Mesenchymal stem cell (in vitro differentiated cells and primary cell): ENCODE measurements around the gene DEFB132.

Experiments used
- DNase-seq: peaks from one replicate; pipeline ENCODE4 v3.0.0-alpha.2; 2013
- H2AFZ ChIP-seq: one replicate; pipeline ENCODE4 v1.6.1; 2013; ENCODE audit warnings: low read depth, mild to moderate bottlenecking, control low read depth, inconsistent platforms, low read length, moderate library complexity
- H2AK5ac ChIP-seq: 2 replicates; pipeline ENCODE4 v1.6.1; 2013; ENCODE audit warnings: low read length, moderate library complexity, mild to moderate bottlenecking, inconsistent platforms; ENCODE audit not compliant: severe bottlenecking
- H2BK120ac ChIP-seq: one replicate; pipeline ENCODE4 v1.6.1; 2013; ENCODE audit warnings: low read depth, mild to moderate bottlenecking, inconsistent platforms, low read length, moderate library complexity
- H2BK12ac ChIP-seq, 2 experiments: one replicate each; pipeline ENCODE4 v1.6.1; 2013; ENCODE audit warnings: inconsistent platforms in 2 of 2, low read length in 2 of 2, mild to moderate bottlenecking in 2 of 2, moderate library complexity in 2 of 2, control low read depth in 1 of 2
- H2BK15ac ChIP-seq: one replicate; pipeline ENCODE4 v1.6.1; 2013; ENCODE audit warnings: mild to moderate bottlenecking, low read depth, inconsistent platforms; ENCODE audit not compliant: poor library complexity, severe bottlenecking
- H2BK5ac ChIP-seq: 2 replicates; pipeline ENCODE4 v1.6.1; 2013; ENCODE audit warnings: low read depth, mild to moderate bottlenecking, low read length, control low read depth, inconsistent platforms; ENCODE audit not compliant: poor library complexity, severe bottlenecking
- H3K14ac ChIP-seq, 2 experiments: one replicate each; pipeline ENCODE4 v1.6.1; 2013; ENCODE audit warnings: inconsistent platforms in 2 of 2, low read length in 2 of 2, control low read depth in 1 of 2, mild to moderate bottlenecking in 1 of 2, moderate library complexity in 1 of 2
- H3K18ac ChIP-seq, 2 experiments: one replicate each; pipeline ENCODE4 v1.6.1; 2013; ENCODE audit warnings: inconsistent platforms in 2 of 2, low read length in 2 of 2, control low read depth in 1 of 2, low read depth in 1 of 2, mild to moderate bottlenecking in 1 of 2
- H3K23ac ChIP-seq, 2 experiments: one replicate each; pipeline ENCODE4 v1.6.1; 2013; ENCODE audit warnings: inconsistent platforms in 2 of 2, low read length in 2 of 2, mild to moderate bottlenecking in 2 of 2, moderate library complexity in 2 of 2, control low read depth in 1 of 2
- H3K27ac ChIP-seq: 2 replicates; pipeline ENCODE4 v1.5.1; 2013; ENCODE audit warnings: mild to moderate bottlenecking, moderate library complexity, low read length, control low read depth, inconsistent platforms; ENCODE audit not compliant: poor library complexity, severe bottlenecking
- H3K27me3 ChIP-seq, 2 experiments: 2 replicates each; pipeline versions ENCODE4 v1.6.1 to v1.7.0; 2013; ENCODE audit warnings: low read length in 2 of 2, mild to moderate bottlenecking in 2 of 2, moderate library complexity in 2 of 2, control low read depth in 1 of 2, inconsistent platforms in 1 of 2; ENCODE audit not compliant: control insufficient read depth in 1 of 2, insufficient read depth in 1 of 2
- H3K36me3 ChIP-seq, 2 experiments: 2 replicates each; pipeline versions ENCODE4 v1.6.1 to v1.7.0; 2013; ENCODE audit warnings: low read length in 2 of 2, control low read depth in 1 of 2, inconsistent platforms in 1 of 2, low read depth in 1 of 2, mild to moderate bottlenecking in 1 of 2; ENCODE audit not compliant: insufficient read depth in 2 of 2, control insufficient read depth in 1 of 2
- H3K4ac ChIP-seq, 2 experiments: one replicate each; pipeline ENCODE4 v1.6.1; 2013; ENCODE audit warnings: inconsistent platforms in 2 of 2, low read length in 2 of 2, mild to moderate bottlenecking in 2 of 2, moderate library complexity in 2 of 2, control low read depth in 1 of 2, low read depth in 1 of 2
- H3K4me1 ChIP-seq: 2 replicates; pipeline ENCODE4 v1.6.1; 2013; ENCODE audit warnings: low read depth, low read length, control low read depth; ENCODE audit not compliant: control insufficient read depth, insufficient read depth
- H3K4me2 ChIP-seq: 2 replicates; pipeline ENCODE4 v1.6.1; 2013; ENCODE audit warnings: low read length, mild to moderate bottlenecking, inconsistent platforms; ENCODE audit not compliant: poor library complexity, severe bottlenecking
- H3K4me3 ChIP-seq, 2 experiments: 2 replicates each; pipeline versions ENCODE4 v1.5.1 to v1.7.0; 2013; ENCODE audit warnings: low read length in 2 of 2, mild to moderate bottlenecking in 2 of 2, control low read depth in 1 of 2, low read depth in 1 of 2; ENCODE audit not compliant: insufficient read depth in 1 of 2
- H3K79me1 ChIP-seq: replicated peaks from 2 replicates; pipeline ENCODE4 v1.6.1; 2013; ENCODE audit warnings: mild to moderate bottlenecking, control low read depth, low read length, inconsistent platforms; ENCODE audit not compliant: poor library complexity, severe bottlenecking
- H3K9ac ChIP-seq: 2 replicates; pipeline ENCODE4 v1.7.0; 2013; ENCODE audit warnings: mild to moderate bottlenecking, low read length, moderate library complexity
- H3K9me3 ChIP-seq: 2 replicates; pipeline ENCODE4 v1.7.0; 2013; ENCODE audit warnings: mild to moderate bottlenecking, low read length; ENCODE audit not compliant: control insufficient read depth
- H4K8ac ChIP-seq: one replicate; pipeline ENCODE4 v1.6.1; 2013; ENCODE audit warnings: inconsistent platforms, mild to moderate bottlenecking, low read length, moderate library complexity
- H4K91ac ChIP-seq: one replicate; pipeline ENCODE4 v1.6.1; 2013; ENCODE audit warnings: mild to moderate bottlenecking, low read length, inconsistent platforms
- WGBS: methylation state at CpG from one replicate; pipeline ENCODE4 v1.1.7; 2013; ENCODE audit warnings: mixed read lengths; 5-methylcytosine and 5-hydroxymethylcytosine counted together

The DEFB132 gene

DNA sequence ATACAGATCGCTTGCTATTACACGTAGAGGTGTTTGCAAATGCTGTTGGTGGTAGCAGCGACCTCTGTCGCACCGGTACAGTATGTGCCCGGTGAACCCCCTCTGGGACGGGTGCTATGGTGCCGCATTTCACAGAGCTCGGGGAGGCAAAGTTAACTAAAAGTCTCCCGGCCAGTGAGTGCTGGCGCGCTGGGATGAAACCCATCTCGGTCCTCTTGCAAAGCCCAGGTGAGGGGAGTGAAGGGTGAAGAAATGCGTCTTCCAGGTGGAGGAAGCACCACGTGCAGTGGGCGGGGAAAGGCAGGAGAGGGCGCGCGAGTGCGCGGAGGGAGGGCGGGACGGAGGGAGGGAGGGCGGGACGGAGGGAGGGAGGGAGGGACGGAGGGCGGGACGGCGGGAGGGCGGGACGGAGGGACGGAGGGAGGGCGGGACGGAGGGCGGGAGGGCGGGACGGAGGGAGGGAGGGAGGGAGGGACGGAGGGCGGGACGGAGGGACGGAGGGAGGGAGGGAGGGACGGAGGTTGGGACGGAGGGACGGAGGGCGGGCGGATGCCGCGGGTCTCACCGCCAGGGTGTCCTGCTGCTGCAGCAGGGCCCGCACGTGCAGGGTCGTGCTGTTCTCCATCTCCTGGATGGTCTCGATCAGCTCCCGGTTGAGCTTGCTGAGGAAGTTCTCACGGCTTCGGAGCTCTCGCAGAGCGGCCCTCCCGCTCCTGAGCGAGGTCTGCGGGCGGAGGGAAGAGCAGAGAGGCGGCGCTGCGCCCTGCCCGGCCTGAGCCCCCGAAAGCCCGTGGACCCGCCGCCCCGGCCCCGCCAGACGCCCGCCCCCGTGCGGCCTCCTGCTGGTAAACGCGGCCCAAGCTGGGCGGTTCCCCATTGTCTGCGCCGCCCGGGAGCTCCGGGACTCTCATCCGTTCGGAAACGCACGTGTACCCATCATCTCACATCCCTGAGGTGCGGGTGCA lies 21.4 kb downstream of the DEFB132 start:
- Histone ChIP-seq H2BK12ac (no peak overlapping the region), H3K14ac (no peak overlapping the region), H3K4me2 (no peak overlapping the region), H3K27me3 (no peaks in the 10 kb centered on the region), H3K9ac (no peak overlapping the region), H3K4me3 (peak overlapping the region in 1 of 2 experiments; percentile 66), H2BK120ac (no peak overlapping the region), H3K23ac (no peak overlapping the region), H3K18ac (no peak overlapping the region), H3K9me3 (no peaks in the 10 kb centered on the region), H3K79me1 (peaks cover 1% of the 10 kb centered on the region), H2BK5ac (no peak overlapping the region), H3K4ac (no peak overlapping the region), H4K8ac (no peak overlapping the region), H3K4me1 (no peaks in the 10 kb centered on the region), H3K36me3 (peaks cover 23 to 60% of the 10 kb centered on the region in 2 experiments), H4K91ac (no peak overlapping the region), H2AK5ac (no peak overlapping the region), H3K27ac (no peak overlapping the region), H2BK15ac (no peak overlapping the region), H2AFZ (no peak overlapping the region)
- WGBS: 80% methylated on average over 45 of the region's 88 CpGs
- no peak for DNase-seq

DNA sequence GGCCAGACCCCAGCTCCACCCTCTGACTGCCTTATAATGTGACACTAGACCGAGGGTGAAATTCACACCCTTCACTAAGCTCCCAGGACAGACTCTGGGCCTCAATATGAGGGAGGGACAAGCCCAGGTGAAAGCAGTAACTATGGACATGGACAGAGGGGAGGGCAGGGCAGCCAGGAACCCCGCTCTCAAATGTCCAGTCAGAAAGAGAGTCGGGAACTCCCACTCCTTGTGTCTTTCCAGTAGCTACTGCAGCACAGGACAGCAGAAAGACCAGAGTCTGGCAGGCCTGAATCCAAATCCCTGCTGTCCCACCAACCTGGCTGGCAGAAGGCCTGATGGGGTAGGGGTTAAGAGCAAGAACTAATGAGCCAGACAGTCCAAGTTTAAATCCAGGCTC lies 26.6 kb downstream of the DEFB132 start:
- H3K4me2 ChIP-seq: no peak overlapping the region
- no peaks in the 10 kb centered on the region for H3K4me1 ChIP-seq
- H3K9me3 ChIP-seq: no peaks in the 10 kb centered on the region
- H2BK120ac ChIP-seq: no peak overlapping the region
- H3K79me1 ChIP-seq: peaks cover 11% of the 10 kb centered on the region
- H2AK5ac ChIP-seq: no peak overlapping the region
- H3K36me3 ChIP-seq: peaks cover 12 to 23% of the 10 kb centered on the region in 2 experiments
- no peak overlapping the region for H2AFZ ChIP-seq
- H3K9ac ChIP-seq: no peak overlapping the region
- H2BK5ac ChIP-seq: no peak overlapping the region
- no peak overlapping the region for H3K4ac ChIP-seq
- no peak overlapping the region for H4K91ac ChIP-seq
- 73% methylated on average over 3 of the region's 3 CpGs for WGBS
- H3K27ac ChIP-seq: no peak overlapping the region
- DNase-seq: no peak
- H4K8ac ChIP-seq: no peak overlapping the region
- no peak overlapping the region for H3K4me3 ChIP-seq
- no peak overlapping the region for H2BK12ac ChIP-seq
- no peak overlapping the region for H3K14ac ChIP-seq
- no peak overlapping the region for H3K18ac ChIP-seq
- no peak overlapping the region for H3K23ac ChIP-seq
- no peaks in the 10 kb centered on the region for H3K27me3 ChIP-seq
- H2BK15ac ChIP-seq: no peak overlapping the region

DNA sequence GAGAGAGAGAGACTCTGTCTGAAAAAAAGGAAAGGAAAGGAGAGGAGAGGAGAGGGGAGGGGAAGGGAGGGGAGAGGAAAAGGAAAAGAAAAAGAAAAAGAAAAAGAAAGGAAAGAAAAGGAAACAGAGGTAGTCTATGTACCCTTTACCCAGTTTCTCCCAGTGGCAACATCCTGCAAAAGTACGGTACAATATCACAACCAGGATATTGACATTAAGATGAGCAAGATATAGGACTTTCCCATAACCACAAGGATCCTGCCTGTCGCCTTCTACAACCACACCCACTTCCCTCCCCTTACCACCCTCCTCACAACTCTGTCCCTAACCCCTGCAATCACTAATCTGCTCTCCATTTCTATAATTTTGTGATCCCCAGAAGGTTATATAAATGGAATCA lies 29.0 kb downstream of the DEFB132 start:
- Histone ChIP-seq H3K9me3 (no peaks in the 10 kb centered on the region), H3K27ac (no peak overlapping the region), H3K4ac (no peak overlapping the region), H2BK15ac (no peak overlapping the region), H3K18ac (no peak overlapping the region), H4K91ac (no peak overlapping the region), H2AFZ (no peak overlapping the region), H3K4me3 (no peak overlapping the region), H2BK12ac (no peak overlapping the region), H3K9ac (no peak overlapping the region), H3K27me3 (no peaks in the 10 kb centered on the region), H3K4me1 (peaks cover 3% of the 10 kb centered on the region), H3K79me1 (peaks cover 13% of the 10 kb centered on the region), H3K4me2 (no peak overlapping the region), H2BK120ac (no peak overlapping the region), H2BK5ac (no peak overlapping the region), H4K8ac (no peak overlapping the region), H3K23ac (no peak overlapping the region), H2AK5ac (no peak overlapping the region), H3K36me3 (peaks cover 8 to 14% of the 10 kb centered on the region in 2 experiments), H3K14ac (no peak overlapping the region)
- no peak for DNase-seq
- 90% methylated on average over 2 of the region's 2 CpGs for WGBS

DNA sequence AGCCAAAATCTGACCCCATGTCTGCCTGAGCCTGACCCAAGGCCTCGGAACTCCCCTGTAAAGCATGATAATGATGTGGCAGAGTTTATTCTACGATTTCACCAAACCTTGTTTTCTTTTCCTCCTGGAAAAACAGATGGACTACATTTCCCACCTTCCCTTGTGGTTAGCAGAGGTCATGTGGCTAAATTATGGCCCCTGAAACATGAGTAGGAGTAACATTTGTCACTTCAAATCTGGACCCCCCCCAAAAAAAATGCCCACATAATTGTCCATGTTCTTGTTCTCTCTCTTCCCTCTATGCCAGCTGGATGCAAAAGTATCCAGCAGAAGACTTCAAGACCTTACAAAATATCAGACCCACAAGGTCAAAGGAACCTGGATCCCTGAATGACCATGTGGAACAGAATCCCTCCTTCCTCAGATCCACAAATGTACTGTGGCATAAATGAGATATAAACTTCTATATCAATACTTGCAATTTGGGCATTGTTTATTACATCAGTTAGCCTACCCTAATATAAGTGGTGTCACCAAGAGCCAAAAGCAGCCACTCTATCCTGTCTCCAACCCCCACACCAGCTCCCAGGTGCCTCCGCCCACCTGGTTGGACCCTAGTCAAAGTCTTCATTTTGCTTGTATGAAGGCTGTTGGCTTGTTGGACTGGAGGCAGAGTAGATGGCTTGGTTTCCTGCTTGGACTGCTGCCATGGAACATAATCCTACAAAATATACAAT lies 31.6 kb downstream of the DEFB132 start:
- H2AFZ ChIP-seq: no peak overlapping the region
- peak overlapping the region in 1 of 2 experiments; percentile 77 for H3K23ac ChIP-seq
- peaks cover 0 to 3% of the 10 kb centered on the region in 2 experiments for H3K36me3 ChIP-seq
- peaks cover 13% of the 10 kb centered on the region for H3K79me1 ChIP-seq
- H3K27me3 ChIP-seq: no peaks in the 10 kb centered on the region
- peak overlapping the region in 1 of 2 experiments; percentile 91 for H3K4me3 ChIP-seq
- no peak for DNase-seq
- H2BK120ac ChIP-seq: no peak overlapping the region
- H2AK5ac ChIP-seq: peak overlapping the region; percentile 58
- no peak overlapping the region for H3K14ac ChIP-seq
- no peaks in the 10 kb centered on the region for H3K9me3 ChIP-seq
- peak overlapping the region in 1 of 2 experiments; percentile 57 for H2BK12ac ChIP-seq
- H3K4me1 ChIP-seq: peaks cover 3% of the 10 kb centered on the region
- no peak overlapping the region for H3K4ac ChIP-seq
- H2BK15ac ChIP-seq: peak overlapping the region; percentile 50
- H3K27ac ChIP-seq: no peak overlapping the region
- H4K91ac ChIP-seq: no peak overlapping the region
- H3K9ac ChIP-seq: peak overlapping the region; percentile 83
- no peak overlapping the region for H4K8ac ChIP-seq
- no peak overlapping the region for H2BK5ac ChIP-seq
- peak overlapping the region; percentile 97 for H3K4me2 ChIP-seq
- 100% methylated on average over 3 of the region's 3 CpGs for WGBS
- no peak overlapping the region for H3K18ac ChIP-seq
